GM12892 (cell line): ENCODE data around the gene TRAPPC3.

ENCODE experiments used
- POLR2AphosphoS5 ChIP-seq: IDR thresholded peaks from 2 replicates; pipeline ENCODE4 v1.6.1; 2011; ENCODE audit warnings: low read depth, low read length, control low read depth
- TAF1 ChIP-seq: IDR thresholded peaks from 2 replicates; pipeline ENCODE4 v1.6.1; 2011; ENCODE audit warnings: low read depth, mild to moderate bottlenecking, control low read depth, low read length, borderline replicate concordance

DNA sequence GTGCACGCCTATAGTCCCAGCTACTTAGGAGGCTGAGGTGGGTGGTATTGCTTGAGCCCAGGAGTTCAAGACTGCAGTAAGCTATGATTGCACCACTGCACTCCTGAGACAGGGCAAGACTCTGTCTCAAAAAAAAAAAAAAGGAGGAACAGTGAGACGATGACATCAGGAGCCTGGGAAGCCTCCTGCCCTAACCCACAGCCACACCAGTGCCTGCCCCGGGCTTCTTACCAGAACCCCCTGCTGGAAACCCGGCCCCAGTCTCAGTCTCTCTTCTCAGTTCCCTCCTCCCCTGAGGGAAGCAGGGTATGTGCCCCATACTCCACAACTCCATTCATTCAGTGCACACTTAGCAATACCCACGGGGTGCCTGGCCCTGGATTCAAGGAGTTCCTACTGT is 33.4 kb downstream of the TRAPPC3 start:
- TF ChIP-seq TAF1 (no peak), POLR2AphosphoS5 (no peak)
